ENCODE results near the gene ABCC12. TPM values are rescaled to one million over a fixed set of nuclear protein-coding genes. Genes with fewer than 3 reads are reported as not detected.

Gene ABCC12
- total and polyA plus RNA-seq, 4 experiments from 2014 or later, result not detected

DNA sequence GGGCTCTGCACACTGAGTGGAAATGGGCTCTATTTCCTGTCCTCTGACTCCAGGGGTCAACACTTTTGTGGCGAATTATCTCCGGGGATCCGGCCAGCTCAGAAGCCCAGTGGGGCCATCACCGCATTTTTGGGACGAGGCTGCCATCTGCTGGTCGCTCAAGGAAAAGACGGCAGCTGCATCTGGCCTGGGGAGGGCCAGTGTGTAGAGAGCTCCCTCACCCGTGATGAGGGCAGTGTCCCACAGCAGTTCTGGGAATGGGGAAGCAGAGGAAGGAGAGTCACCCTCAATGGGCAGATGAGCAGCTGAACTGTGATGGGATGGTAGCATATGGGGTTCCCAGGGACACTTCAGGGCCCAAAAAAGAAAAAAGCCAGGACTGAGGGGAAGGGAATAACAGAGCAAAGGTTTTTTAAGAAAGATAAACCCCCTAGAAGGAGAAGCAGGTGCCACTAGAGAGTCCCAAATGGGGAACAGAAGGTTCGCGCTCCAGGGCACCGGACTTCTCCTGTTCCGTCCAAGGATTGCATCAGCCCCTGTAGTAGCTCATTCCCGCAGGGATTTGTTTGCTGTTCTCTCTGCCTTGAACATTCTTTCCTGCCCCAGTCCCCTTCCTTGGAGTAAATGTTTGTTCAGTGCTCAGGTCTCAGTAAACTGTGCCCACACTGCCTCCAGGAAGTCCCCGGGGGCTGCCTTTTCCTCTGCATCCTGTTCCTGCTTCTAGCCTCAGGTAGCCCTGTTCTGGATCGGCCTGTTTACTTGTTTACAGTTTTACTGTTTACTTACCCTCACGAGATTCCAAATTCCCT, 9.3 kb upstream of the ABCC12 start:
- peak overlapping the region in 1 of 8 donors; percentile 39 for H3K4me3 Mint-ChIP-seq
- no peak overlapping the region for H3K27ac Mint-ChIP-seq

DNA sequence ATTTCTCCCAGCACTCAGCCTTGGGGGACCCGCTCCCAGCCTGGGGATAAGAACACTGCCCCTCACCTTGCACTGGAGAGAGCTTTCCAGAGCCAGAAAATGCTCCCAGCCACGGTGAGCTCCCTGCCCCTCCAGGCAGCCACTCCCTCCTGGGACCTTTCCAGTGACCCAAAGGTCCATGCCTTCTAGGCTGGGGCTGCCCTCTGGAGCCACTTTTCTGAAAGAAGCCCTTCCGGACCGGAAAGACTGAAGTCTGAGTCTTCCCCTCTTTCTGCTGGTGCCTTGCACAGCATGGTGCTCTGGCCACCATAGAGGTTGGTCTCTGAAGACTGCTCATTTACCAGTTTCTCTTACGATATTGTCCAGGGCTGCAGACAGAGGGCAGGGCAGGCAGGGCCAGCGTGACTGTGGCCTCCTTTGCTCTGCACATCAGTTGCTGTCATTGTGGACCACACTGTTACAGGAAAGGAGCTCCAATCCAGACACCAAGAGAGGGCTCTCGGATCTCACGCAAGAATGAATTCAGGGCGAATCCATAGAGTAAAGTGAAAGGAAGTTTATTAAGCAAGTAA, 7.1 kb upstream of the ABCC12 start:
- peaks cover 4% of the 10 kb centered on the region for H3K4me1 ChIP-seq (ENCODE audit: insufficient read depth, low read length)
- Mint-ChIP-seq H3K27ac (no peak overlapping the region), H3K4me1 (peaks cover 0 to 4% (median 3%) of the 10 kb centered on the region in 4 donors), H3K27me3 (peaks cover 0 to 2% of the 10 kb centered on the region in 2 donors), H3K4me3 (no peak overlapping the region), H3K36me3 (no peaks in the 10 kb centered on the region), H3K9me3 (no peaks in the 10 kb centered on the region)
- H3K36me3 ChIP-seq (ENCODE audit: insufficient read depth, low read length), result no peaks in the 10 kb centered on the region
- DNase-seq, result no peak
- H3K27me3 ChIP-seq (ENCODE audit: insufficient read depth, low read length), result no peaks in the 10 kb centered on the region
- CTCF ChIA-PET (ENCODE audit: partially characterized antibody), result interaction anchor here (2.7 kb wide), 1 partner anchor 1021 kb away, joined by 12 read pairs; no protein-coding TSS in a partner anchor
- no peak overlapping the region for H3K27ac ChIP-seq (ENCODE audit: low read depth, low read length)
- H3K4me3 ChIP-seq (ENCODE audit: low read length in 2 of 2), result no peak overlapping the region
- H3K9me3 ChIP-seq (ENCODE audit: control insufficient read depth in 1 of 2, low read length in 2 of 2), result no peaks in the 10 kb centered on the region
- intact Hi-C loops (cut with micrococcal nuclease), result loop anchor here (10.0 kb wide), 1 partner anchor 1308 kb away; no protein-coding TSS in a partner anchor
- POLR2A ChIA-PET (ENCODE audit: partially characterized antibody), result no interaction called here

More for the DNA sequence above, 9.3 kb upstream of the ABCC12 start:
- H3K4me1 Mint-ChIP-seq, result peaks cover 0 to 4% (median 3%) of the 10 kb centered on the region in 4 donors
- peaks cover under 1 to 2% of the 10 kb centered on the region in 2 donors for H3K27me3 Mint-ChIP-seq
- intact Hi-C loops (cut with micrococcal nuclease), result loop anchor here (1.0 to 10.0 kb wide), 5 partner anchors 1024 to 1610 kb away; no protein-coding TSS in a partner anchor
- CTCF ChIA-PET (ENCODE audit: partially characterized antibody), result interaction anchor here (0.6 to 3.6 kb wide), 29 partner anchors 8 to 1612 kb away, joined by 3 to 39 read pairs (median 4); partner anchors contain the start of genes ABCC12 and NETO2
- peak; percentile 40 to 59 (median 49) for DNase-seq
- H3K4me3 ChIP-seq (ENCODE audit: low read length in 2 of 2), result no peak overlapping the region
- H3K27me3 ChIP-seq (ENCODE audit: insufficient read depth, low read length), result no peaks in the 10 kb centered on the region
- POLR2A ChIA-PET (ENCODE audit: partially characterized antibody), result interaction anchor here (1.1 to 1.4 kb wide), 2 partner anchors 1127 to 1311 kb away, joined by 3 to 8 read pairs; no protein-coding TSS in a partner anchor
- no peak overlapping the region for H3K27ac ChIP-seq (ENCODE audit: low read depth, low read length)
- no peaks in the 10 kb centered on the region for H3K9me3 ChIP-seq (ENCODE audit: control insufficient read depth in 1 of 2, low read length in 2 of 2)
- no peaks in the 10 kb centered on the region for H3K36me3 Mint-ChIP-seq
- H3K9me3 Mint-ChIP-seq, result no peaks in the 10 kb centered on the region
- no peaks in the 10 kb centered on the region for H3K36me3 ChIP-seq (ENCODE audit: insufficient read depth, low read length)
- peaks cover 4% of the 10 kb centered on the region for H3K4me1 ChIP-seq (ENCODE audit: insufficient read depth, low read length)

DNA sequence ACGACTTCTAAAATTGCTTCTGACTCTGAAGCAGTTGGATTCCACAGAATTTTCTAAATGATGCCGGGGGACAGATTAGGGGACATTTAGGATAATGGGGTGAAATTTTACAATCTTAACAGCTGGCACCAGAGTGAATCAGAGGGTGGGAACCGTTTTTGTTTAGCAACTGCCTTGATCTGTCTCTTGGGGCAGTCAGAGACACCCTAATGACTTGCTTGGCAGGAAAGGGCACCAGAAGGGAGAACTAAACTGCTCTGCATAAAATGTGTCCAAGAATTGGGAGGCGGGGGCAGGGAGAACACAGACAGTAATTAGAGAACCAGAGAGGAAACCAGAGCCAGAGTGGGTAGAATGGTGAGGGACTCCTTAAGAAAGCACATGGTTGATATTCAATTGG, 6.1 kb upstream of the ABCC12 start:
- CTCF ChIA-PET (ENCODE audit: partially characterized antibody), result interaction anchor here (1.3 to 2.7 kb wide), 3 partner anchors 469 to 1124 kb away, joined by 5 to 12 read pairs (median 8); no protein-coding TSS in a partner anchor
- intact Hi-C loops (cut with micrococcal nuclease), result loop anchor here (10.0 kb wide), 1 partner anchor 1307 kb away; no protein-coding TSS in a partner anchor
- no peak overlapping the region for H3K4me3 Mint-ChIP-seq

DNA sequence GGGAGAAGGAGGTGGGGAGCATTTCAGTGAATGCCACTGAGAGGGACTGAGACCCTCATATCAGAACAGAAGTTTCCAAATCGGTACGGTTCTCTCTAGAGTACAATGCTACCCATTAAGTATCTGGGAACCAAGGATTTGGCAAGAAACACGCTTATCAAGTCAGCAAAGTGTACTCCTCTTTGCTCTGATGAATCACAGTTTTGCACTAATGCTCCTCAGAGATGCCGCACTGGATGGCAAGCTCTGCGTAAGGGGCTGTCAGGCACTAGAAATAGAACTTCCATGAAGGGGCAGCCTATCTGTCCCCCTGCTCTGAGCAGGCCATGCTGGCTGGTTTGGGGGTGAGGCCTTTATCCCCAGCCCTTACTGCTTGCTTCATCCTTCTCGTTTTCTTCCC, 4.8 kb upstream of the ABCC12 start:
- CTCF ChIA-PET (ENCODE audit: partially characterized antibody), result interaction anchor here (1.3 to 2.5 kb wide), 4 partner anchors 9 to 1123 kb away, joined by 5 to 9 read pairs (median 7); no protein-coding TSS in a partner anchor

More for the DNA sequence above, 6.1 kb upstream of the ABCC12 start:
- Mint-ChIP-seq H3K27ac (no peak overlapping the region), H3K27me3 (peaks cover 0 to 5% of the 10 kb centered on the region in 2 donors), H3K36me3 (no peaks in the 10 kb centered on the region), H3K4me1 (peaks cover 0 to 5% (median 3%) of the 10 kb centered on the region in 4 donors), H3K9me3 (no peaks in the 10 kb centered on the region)
- Histone ChIP-seq H3K4me3 (ENCODE audit: low read length in 2 of 2) (no peak overlapping the region), H3K27me3 (ENCODE audit: insufficient read depth, low read length) (no peaks in the 10 kb centered on the region), H3K4me1 (ENCODE audit: insufficient read depth, low read length) (peaks cover 4% of the 10 kb centered on the region), H3K9me3 (ENCODE audit: control insufficient read depth in 1 of 2, low read length in 2 of 2) (no peaks in the 10 kb centered on the region), H3K27ac (ENCODE audit: low read depth, low read length) (no peak overlapping the region), H3K36me3 (ENCODE audit: insufficient read depth, low read length) (no peaks in the 10 kb centered on the region)
- no peak for DNase-seq
- POLR2A ChIA-PET (ENCODE audit: partially characterized antibody), result no interaction called here

DNA sequence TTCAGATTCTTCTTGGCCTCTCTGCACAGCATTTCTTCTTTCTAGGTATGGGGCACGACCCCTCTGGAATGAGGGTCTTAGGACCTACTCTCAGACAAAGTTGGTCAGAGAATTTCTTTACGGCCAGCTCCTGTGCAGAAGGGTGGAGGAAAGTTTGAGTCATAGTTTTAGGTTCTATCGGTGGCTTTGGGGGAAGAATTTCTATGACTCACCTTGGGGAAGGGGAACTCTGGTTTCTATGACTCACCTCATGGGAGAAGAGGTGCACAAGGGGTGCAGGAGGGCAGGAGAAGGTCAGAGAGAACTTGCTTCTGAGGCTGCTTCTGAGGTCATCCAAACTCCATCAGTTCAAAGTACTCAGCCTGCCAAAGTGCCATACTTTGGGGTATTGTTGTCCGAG, 2.5 kb upstream of the ABCC12 start:
- H3K27ac ChIP-seq (ENCODE audit: low read depth, low read length), result no peak overlapping the region
- no peak overlapping the region for H3K4me3 Mint-ChIP-seq
- peak overlapping the region in 1 of 7 donors; percentile 48 for H3K27ac Mint-ChIP-seq
- H3K36me3 ChIP-seq (ENCODE audit: insufficient read depth, low read length), result no peaks in the 10 kb centered on the region
- ChIA-PET CTCF (ENCODE audit: partially characterized antibody) (interaction anchor here (1.6 to 5.1 kb wide), 7 partner anchors 7 to 1211 kb away, joined by 3 to 28 read pairs (median 17); partner anchors contain the start of gene NETO2), POLR2A (ENCODE audit: partially characterized antibody) (no interaction called here)
- no peak overlapping the region for H3K4me3 ChIP-seq (ENCODE audit: low read length in 2 of 2)
- peaks cover 0 to 4% (median 0%) of the 10 kb centered on the region in 4 donors for H3K4me1 Mint-ChIP-seq
- intact Hi-C loops (cut with micrococcal nuclease), result no loop called here
- no peaks in the 10 kb centered on the region for H3K27me3 ChIP-seq (ENCODE audit: insufficient read depth, low read length)
- H3K27me3 Mint-ChIP-seq, result peaks cover 2 to 7% of the 10 kb centered on the region in 2 donors
- H3K9me3 ChIP-seq (ENCODE audit: control insufficient read depth in 1 of 2, low read length in 2 of 2), result no peaks in the 10 kb centered on the region
- no peaks in the 10 kb centered on the region for H3K36me3 Mint-ChIP-seq
- DNase-seq, result no peak
- no peaks in the 10 kb centered on the region for H3K9me3 Mint-ChIP-seq
- peaks cover 4% of the 10 kb centered on the region for H3K4me1 ChIP-seq (ENCODE audit: insufficient read depth, low read length)

More for the DNA sequence above, 4.8 kb upstream of the ABCC12 start:
- H3K4me1 ChIP-seq (ENCODE audit: insufficient read depth, low read length), result peaks cover 8% of the 10 kb centered on the region
- H3K27me3 ChIP-seq (ENCODE audit: insufficient read depth, low read length), result no peaks in the 10 kb centered on the region
- H3K27me3 Mint-ChIP-seq, result peaks cover 2 to 7% of the 10 kb centered on the region in 2 donors
- POLR2A ChIA-PET (ENCODE audit: partially characterized antibody), result no interaction called here
- no peak overlapping the region for H3K4me3 ChIP-seq (ENCODE audit: low read length in 2 of 2)
- H3K9me3 ChIP-seq (ENCODE audit: control insufficient read depth in 1 of 2, low read length in 2 of 2), result no peaks in the 10 kb centered on the region
- DNase-seq, result no peak
- no peak overlapping the region for H3K27ac ChIP-seq (ENCODE audit: low read depth, low read length)
- no peaks in the 10 kb centered on the region for H3K36me3 Mint-ChIP-seq
- peaks cover 0 to 7% (median 3%) of the 10 kb centered on the region in 4 donors for H3K4me1 Mint-ChIP-seq
- H3K27ac Mint-ChIP-seq, result no peak overlapping the region
- intact Hi-C loops (cut with micrococcal nuclease), result loop anchor here (10.0 kb wide), 1 partner anchor 1306 kb away; no protein-coding TSS in a partner anchor
- H3K36me3 ChIP-seq (ENCODE audit: insufficient read depth, low read length), result no peaks in the 10 kb centered on the region
- H3K4me3 Mint-ChIP-seq, result no peak overlapping the region
- no peaks in the 10 kb centered on the region for H3K9me3 Mint-ChIP-seq

DNA sequence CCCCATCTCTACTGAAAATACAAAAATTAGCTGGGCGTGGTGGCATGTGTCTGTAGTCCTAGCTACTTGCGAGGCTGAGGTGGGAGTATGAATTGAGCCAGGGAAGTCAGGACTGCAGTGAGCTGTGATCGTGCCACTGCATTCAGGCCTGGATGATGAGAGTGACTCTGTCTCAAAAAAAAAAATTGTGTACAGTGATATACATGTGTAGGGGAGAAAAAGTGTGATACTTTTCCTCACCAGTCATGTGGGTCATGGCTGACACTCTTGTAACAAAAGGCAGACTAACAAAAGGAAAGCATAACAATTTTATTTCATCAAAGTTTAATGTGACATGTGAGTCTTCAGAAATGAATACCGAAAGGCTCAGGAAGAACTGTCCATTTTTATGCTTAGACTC, 2.0 kb upstream of the ABCC12 start:
- no peak overlapping the region for H3K4me3 ChIP-seq (ENCODE audit: low read length in 2 of 2)
- H3K36me3 ChIP-seq (ENCODE audit: insufficient read depth, low read length), result no peaks in the 10 kb centered on the region
- H3K9me3 Mint-ChIP-seq, result no peaks in the 10 kb centered on the region
- H3K27me3 Mint-ChIP-seq, result peaks cover 2 to 5% of the 10 kb centered on the region in 2 donors
- no peaks in the 10 kb centered on the region for H3K27me3 ChIP-seq (ENCODE audit: insufficient read depth, low read length)
- DNase-seq, result no peak
- H3K36me3 Mint-ChIP-seq, result no peaks in the 10 kb centered on the region
- H3K27ac Mint-ChIP-seq, result peak overlapping the region in 1 of 7 donors; percentile 48
- intact Hi-C loops (cut with micrococcal nuclease), result no loop called here
- H3K4me3 Mint-ChIP-seq, result no peak overlapping the region
- H3K4me1 Mint-ChIP-seq, result peaks cover 0 to 4% (median 0%) of the 10 kb centered on the region in 4 donors
- peaks cover 4% of the 10 kb centered on the region for H3K4me1 ChIP-seq (ENCODE audit: insufficient read depth, low read length)
- H3K9me3 ChIP-seq (ENCODE audit: control insufficient read depth in 1 of 2, low read length in 2 of 2), result no peaks in the 10 kb centered on the region
- ChIA-PET POLR2A (ENCODE audit: partially characterized antibody) (no interaction called here), CTCF (ENCODE audit: partially characterized antibody) (interaction anchor here (1.1 to 5.1 kb wide), 9 partner anchors 8 to 1211 kb away, joined by 3 to 28 read pairs (median 7); no protein-coding TSS in a partner anchor)
- H3K27ac ChIP-seq (ENCODE audit: low read depth, low read length), result no peak overlapping the region

DNA sequence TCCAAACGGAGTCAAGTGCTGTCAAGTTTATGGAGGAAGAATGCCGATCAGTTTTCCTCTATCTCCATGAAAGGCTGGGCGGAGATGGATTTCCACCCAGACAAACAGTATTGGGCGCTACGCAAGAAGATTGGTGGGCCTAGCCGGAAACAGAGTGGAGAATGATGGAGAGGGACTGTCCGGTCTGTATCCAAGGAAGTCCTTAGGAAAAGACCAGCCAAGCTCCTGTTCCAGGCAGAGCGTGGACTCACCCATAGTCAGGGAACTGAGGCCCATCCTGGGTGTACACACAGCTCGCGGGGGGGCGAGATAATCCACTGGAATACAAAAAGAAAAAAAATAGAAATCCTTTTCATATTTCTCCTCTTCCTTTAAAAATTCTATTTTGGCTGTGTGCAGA, 1.5 kb upstream of the ABCC12 start:
- DNase-seq, result no peak
- no peaks in the 10 kb centered on the region for H3K36me3 ChIP-seq (ENCODE audit: insufficient read depth, low read length)
- H3K4me1 ChIP-seq (ENCODE audit: insufficient read depth, low read length), result peaks cover 4% of the 10 kb centered on the region
- H3K4me3 ChIP-seq (ENCODE audit: low read length in 2 of 2), result no peak overlapping the region
- intact Hi-C loops (cut with micrococcal nuclease), result no loop called here
- no peaks in the 10 kb centered on the region for H3K36me3 Mint-ChIP-seq
- H3K4me1 Mint-ChIP-seq, result peaks cover 0 to 4% (median 0%) of the 10 kb centered on the region in 4 donors
- POLR2A ChIA-PET (ENCODE audit: partially characterized antibody), result no interaction called here
- H3K27ac ChIP-seq (ENCODE audit: low read depth, low read length), result no peak overlapping the region
- H3K9me3 ChIP-seq (ENCODE audit: control insufficient read depth in 1 of 2, low read length in 2 of 2), result no peaks in the 10 kb centered on the region
- no peaks in the 10 kb centered on the region for H3K27me3 ChIP-seq (ENCODE audit: insufficient read depth, low read length)
- no peak overlapping the region for H3K27ac Mint-ChIP-seq
- H3K27me3 Mint-ChIP-seq, result peaks cover 2 to 5% of the 10 kb centered on the region in 2 donors
- CTCF ChIA-PET (ENCODE audit: partially characterized antibody), result interaction anchor here (0.6 to 5.1 kb wide), 13 partner anchors 8 to 1210 kb away, joined by 3 to 28 read pairs (median 3); no protein-coding TSS in a partner anchor
- no peaks in the 10 kb centered on the region for H3K9me3 Mint-ChIP-seq
- no peak overlapping the region for H3K4me3 Mint-ChIP-seq

Data from CD4-positive, alpha-beta memory T cell (primary cell).